ENCODE results near the gene NEUROD2. TPM values are rescaled to one million over a fixed set of nuclear protein-coding genes. Genes with fewer than 3 reads are reported as not detected.

The NEUROD2 gene
- total RNA-seq, 1 donor from 2014 or later: not detected

- TF ChIP-seq CTCF (conservative IDR thresholded peaks at IDR 0.05): no peak
- H3K27ac Mint-ChIP-seq (ENCODE audit: unreplicated experiment): no peak overlapping the region
- H3K27me3 Mint-ChIP-seq (ENCODE audit: low read depth): peaks cover 96% of the 10 kb centered on the region
- no peak for DNase-seq (ENCODE audit: low read depth, low spot score)
- no peak overlapping the region for H3K4me3 Mint-ChIP-seq
- H3K4me1 Mint-ChIP-seq: no peaks in the 10 kb centered on the region
- H3K9me3 Mint-ChIP-seq: no peaks in the 10 kb centered on the region
- no peaks in the 10 kb centered on the region for H3K36me3 Mint-ChIP-seq (ENCODE audit: low read depth)
Observed at GRCh38 chr17:39611401-39612112, 3.8 kb upstream of the NEUROD2 start.

- Mint-ChIP-seq H3K36me3 (ENCODE audit: low read depth) (no peaks in the 10 kb centered on the region), H3K9me3 (no peaks in the 10 kb centered on the region), H3K4me3 (no peak overlapping the region), H3K4me1 (no peaks in the 10 kb centered on the region), H3K27ac (ENCODE audit: unreplicated experiment) (no peak overlapping the region), H3K27me3 (ENCODE audit: low read depth) (peaks cover 95% of the 10 kb centered on the region)
- no peak for DNase-seq (ENCODE audit: low read depth, low spot score)
- TF ChIP-seq CTCF (conservative IDR thresholded peaks at IDR 0.05): no peak
Observed at GRCh38 chr17:39609416-39610025, 1.8 kb upstream of the NEUROD2 start.

- TF ChIP-seq CTCF (conservative IDR thresholded peaks at IDR 0.05): no peak
- Mint-ChIP-seq H3K4me3 (no peak overlapping the region), H3K9me3 (no peaks in the 10 kb centered on the region), H3K4me1 (no peaks in the 10 kb centered on the region), H3K27me3 (ENCODE audit: low read depth) (peaks cover 94% of the 10 kb centered on the region), H3K36me3 (ENCODE audit: low read depth) (no peaks in the 10 kb centered on the region), H3K27ac (ENCODE audit: unreplicated experiment) (no peak overlapping the region)
- no peak for DNase-seq (ENCODE audit: low read depth, low spot score)
Observed at GRCh38 chr17:39608142-39608981, 642 bp upstream of the NEUROD2 start.

- no peak overlapping the region for H3K4me3 Mint-ChIP-seq
- no peaks in the 10 kb centered on the region for H3K9me3 Mint-ChIP-seq
- H3K4me1 Mint-ChIP-seq: no peaks in the 10 kb centered on the region
- H3K27ac Mint-ChIP-seq (ENCODE audit: unreplicated experiment): no peak overlapping the region
- peaks cover 98% of the 10 kb centered on the region for H3K27me3 Mint-ChIP-seq (ENCODE audit: low read depth)
- DNase-seq (ENCODE audit: low read depth, low spot score): no peak
- TF ChIP-seq CTCF (conservative IDR thresholded peaks at IDR 0.05): no peak
- no peaks in the 10 kb centered on the region for H3K36me3 Mint-ChIP-seq (ENCODE audit: low read depth)
Observed at GRCh38 chr17:39607057-39607850, 466 bp downstream of the NEUROD2 start.

GRCh38 chr17:39606434-39607056, 1.2 kb downstream of the NEUROD2 start:
- no peaks in the 10 kb centered on the region for H3K9me3 Mint-ChIP-seq
- H3K4me1 Mint-ChIP-seq: no peaks in the 10 kb centered on the region
- no peak overlapping the region for H3K27ac Mint-ChIP-seq (ENCODE audit: unreplicated experiment)
- no peak for TF ChIP-seq CTCF (conservative IDR thresholded peaks at IDR 0.05)
- H3K4me3 Mint-ChIP-seq: no peak overlapping the region
- peaks cover 98% of the 10 kb centered on the region for H3K27me3 Mint-ChIP-seq (ENCODE audit: low read depth)
- no peak for DNase-seq (ENCODE audit: low read depth, low spot score)
- H3K36me3 Mint-ChIP-seq (ENCODE audit: low read depth): no peaks in the 10 kb centered on the region

Data from neural crest cell (in vitro differentiated cells).